Prostate gland (tissue), 1 donor: ENCODE measurements around the gene MPPE1.

Experiments
- POLR2A ChIP-seq: fragments of 450-650 bp; IDR thresholded peaks from one replicate; pipeline ENCODE4 v1.6.1; 2016; ENCODE audit warnings: antibody characterized with exemption, mild to moderate bottlenecking
- POLR2AphosphoS5 ChIP-seq: sonication (generic); formaldehyde crosslinking; IDR thresholded peaks from one replicate; pipeline ENCODE4 v1.6.1; 2017; ENCODE audit warnings: antibody characterized with exemption

DNA sequence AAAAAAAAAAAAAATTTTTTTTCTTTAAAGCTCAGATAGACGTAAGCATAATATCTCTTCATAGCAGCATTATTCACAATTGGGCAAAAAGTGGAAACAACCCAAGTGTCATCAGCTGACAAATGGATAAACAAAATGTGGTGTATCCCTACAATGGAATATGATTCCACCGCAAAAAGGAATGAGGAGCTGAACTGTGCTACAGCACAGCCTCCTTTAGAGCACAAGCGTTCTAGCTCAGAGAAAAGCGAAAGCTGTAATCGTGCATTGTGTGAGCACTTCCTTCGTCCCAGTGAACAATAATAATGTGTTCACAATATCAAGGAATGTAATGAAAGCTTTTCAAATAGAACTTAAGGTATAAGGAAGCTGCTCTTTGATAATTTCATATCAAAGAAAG is 68.6 kb downstream of the MPPE1 start:
- TF ChIP-seq POLR2A (no peak), POLR2AphosphoS5 (no peak)
